Fibroblast of villous mesenchyme (primary cell): ENCODE results near the gene PC. TPM values are rescaled to one million over a fixed set of nuclear protein-coding genes. Genes with fewer than 3 reads are reported as not detected.

Experiments
- DNase-seq: peaks from one replicate; pipeline ENCODE4 v3.0.0-alpha.2; 2010; ENCODE audit warnings: low read depth
- H3K4me3 ChIP-seq: 2 replicates; pipeline ENCODE4 v1.5.1; 2011; ENCODE audit warnings: low read depth, mild to moderate bottlenecking, low read length
- total RNA-seq: library from RNA; depleted of rRNA; stranded (reverse); fragments of >200 nt; gene quantifications from 2 replicates; pipeline ENCODE4 v1.2.3, GENCODE V29; 2012
- TF ChIP-seq, protein P1 (sequence below): IDR thresholded peaks from 2 replicates; pipeline ENCODE4 v1.5.1; 2012; ENCODE audit warnings: low read depth, mild to moderate bottlenecking, low read length; ENCODE audit not compliant: insufficient read depth

The PC gene
- total RNA-seq, 1 donor, result 11.7 TPM

DNA sequence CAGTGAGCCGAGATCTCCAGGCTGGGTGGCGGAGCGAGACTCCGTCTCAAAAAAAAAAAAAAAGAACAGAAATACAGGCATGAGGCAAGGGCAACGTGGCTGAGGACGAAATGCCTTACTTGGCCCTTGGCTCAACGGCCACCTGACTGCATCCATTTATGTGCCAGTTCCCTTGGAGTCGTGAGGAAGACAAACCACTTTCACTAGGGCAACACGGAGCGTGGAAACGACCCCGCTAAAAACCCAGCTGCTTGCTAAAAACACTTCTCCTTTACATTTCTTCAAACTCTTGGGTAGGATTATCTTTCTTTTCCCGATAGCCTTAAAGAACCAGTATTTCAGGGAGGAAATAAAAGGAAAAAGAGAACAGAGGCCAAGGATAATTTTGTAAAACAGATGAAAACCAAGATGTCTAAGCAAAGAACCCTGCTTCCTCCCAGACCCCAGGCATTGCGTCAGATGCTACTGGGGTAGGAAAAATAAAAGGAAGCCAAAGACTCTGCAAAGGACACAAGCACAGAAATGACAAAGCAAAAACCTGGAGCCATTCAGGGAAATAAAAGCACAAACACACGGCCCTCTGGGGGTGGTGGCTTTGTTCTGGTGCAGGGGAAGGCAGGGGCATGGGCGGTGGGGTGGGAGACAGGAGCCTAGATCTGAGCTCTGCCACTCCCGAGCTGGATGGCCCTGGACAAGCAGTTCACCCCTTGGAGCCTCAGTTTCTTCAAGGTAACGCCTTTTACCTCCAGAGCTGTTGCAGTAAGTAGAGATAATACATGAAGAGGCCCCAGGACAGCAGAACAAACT, 37.0 kb downstream of the PC start:
- TF ChIP-seq, protein P1, sequence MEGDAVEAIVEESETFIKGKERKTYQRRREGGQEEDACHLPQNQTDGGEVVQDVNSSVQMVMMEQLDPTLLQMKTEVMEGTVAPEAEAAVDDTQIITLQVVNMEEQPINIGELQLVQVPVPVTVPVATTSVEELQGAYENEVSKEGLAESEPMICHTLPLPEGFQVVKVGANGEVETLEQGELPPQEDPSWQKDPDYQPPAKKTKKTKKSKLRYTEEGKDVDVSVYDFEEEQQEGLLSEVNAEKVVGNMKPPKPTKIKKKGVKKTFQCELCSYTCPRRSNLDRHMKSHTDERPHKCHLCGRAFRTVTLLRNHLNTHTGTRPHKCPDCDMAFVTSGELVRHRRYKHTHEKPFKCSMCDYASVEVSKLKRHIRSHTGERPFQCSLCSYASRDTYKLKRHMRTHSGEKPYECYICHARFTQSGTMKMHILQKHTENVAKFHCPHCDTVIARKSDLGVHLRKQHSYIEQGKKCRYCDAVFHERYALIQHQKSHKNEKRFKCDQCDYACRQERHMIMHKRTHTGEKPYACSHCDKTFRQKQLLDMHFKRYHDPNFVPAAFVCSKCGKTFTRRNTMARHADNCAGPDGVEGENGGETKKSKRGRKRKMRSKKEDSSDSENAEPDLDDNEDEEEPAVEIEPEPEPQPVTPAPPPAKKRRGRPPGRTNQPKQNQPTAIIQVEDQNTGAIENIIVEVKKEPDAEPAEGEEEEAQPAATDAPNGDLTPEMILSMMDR, result no peak
- no peak for DNase-seq
- H3K4me3 ChIP-seq, result no peak overlapping the region

GRCh38 chr11:66919923-66920322, 38.3 kb downstream of the PC start:
- DNase-seq, result no peak
- TF ChIP-seq, protein P1, result no peak
- H3K4me3 ChIP-seq, result no peak overlapping the region

DNA sequence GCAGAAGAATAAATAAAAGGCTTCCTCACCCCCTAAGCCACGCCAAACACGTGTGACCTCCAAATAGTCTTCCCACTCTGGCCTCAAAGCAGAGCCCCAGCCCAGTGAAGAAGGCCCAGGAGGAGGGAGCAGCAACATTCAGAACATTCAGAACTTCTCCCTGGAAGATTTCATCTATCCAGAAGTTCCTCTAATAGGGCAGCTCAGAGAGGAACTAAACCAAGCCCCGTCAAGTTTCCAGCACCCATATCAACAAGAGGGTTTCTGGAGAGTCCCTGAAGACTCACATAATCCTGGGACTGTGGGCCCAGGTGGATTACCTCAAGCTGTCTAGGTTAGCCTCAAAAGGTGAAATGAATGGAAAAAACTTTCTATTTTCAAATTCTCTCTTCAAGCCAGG, 39.4 kb downstream of the PC start:
- TF ChIP-seq, protein P1, result no peak
- H3K4me3 ChIP-seq, result no peak overlapping the region
- no peak for DNase-seq

GRCh38 chr11:66915866-66916265, 42.3 kb downstream of the PC start:
- no peak for DNase-seq
- H3K4me3 ChIP-seq, result no peak overlapping the region
- TF ChIP-seq, protein P1, result no peak

DNA sequence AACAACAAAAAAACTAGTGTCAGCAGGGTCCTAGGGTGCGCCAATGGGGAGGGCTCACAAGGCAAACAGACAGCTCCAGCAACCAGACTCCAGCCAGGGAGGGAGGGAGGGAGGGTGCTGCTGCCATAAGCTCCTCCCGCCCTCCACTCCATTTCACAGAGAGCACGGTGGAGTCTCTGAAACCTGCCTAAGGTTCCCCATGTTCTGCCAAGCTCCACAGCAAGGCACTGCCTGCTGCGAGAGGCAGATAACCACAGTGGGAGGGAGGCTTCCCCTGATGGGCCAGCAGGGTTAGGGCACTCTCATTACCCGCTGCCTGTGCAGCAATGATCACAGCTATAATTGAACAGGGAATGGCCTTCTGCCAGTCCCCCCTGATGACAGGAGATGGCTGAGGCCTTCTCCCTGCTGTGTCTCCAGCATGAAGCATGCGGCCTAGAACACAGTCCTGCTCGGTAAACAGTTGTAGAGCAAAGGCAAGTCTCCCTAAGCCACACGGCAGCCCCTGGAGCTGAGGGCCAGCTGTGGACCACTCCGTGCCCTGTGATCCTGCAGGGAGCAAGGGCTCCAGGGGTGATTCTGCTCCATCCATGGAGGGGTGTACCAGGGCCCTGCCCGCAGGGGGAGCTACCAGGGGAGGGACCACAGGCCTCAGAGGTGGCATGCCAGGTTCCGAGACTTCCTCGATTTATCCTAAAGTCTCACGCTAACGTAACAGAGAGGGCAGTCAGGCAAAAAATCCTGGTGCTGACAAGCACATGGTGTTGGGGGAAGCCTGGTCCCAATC, 42.9 kb downstream of the PC start:
- TF ChIP-seq, protein P1, result no peak
- no peak overlapping the region for H3K4me3 ChIP-seq
- no peak for DNase-seq

DNA sequence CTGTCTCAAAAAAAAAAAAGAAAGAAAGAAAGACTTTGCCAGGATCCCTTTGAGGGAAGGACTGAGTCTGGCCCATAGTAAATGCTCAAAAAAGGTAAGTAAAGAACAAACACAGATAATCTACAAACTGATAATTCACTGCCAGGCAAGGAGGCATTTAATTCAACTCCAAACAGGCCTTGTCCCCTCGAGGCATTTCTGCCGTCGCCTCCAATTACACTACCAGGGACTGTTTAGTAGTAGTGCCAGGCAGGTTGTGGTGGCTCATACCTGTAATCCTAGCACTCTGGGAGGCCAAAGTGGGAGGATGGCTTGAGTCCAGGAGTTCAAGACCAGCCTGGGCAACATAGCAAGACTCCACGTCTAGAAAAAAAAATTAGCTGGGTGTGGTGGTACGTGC, 43.7 kb downstream of the PC start:
- TF ChIP-seq, protein P1, result no peak
- DNase-seq, result no peak

More for the DNA sequence above, 43.7 kb downstream of the PC start:
- H3K4me3 ChIP-seq, result no peak overlapping the region
